B cell (primary cell): ENCODE results near the gene AMBRA1. TPM values are rescaled to one million over a fixed set of nuclear protein-coding genes. Genes with fewer than 3 reads are reported as not detected.

ENCODE experiments used
- ATAC-seq: fragments of 200-7000 bp; cut with Tn5 transposase; one replicate; pipeline ENCODE4 v1.10.0; 2021; ENCODE audit warnings: low read depth, mild to moderate bottlenecking, moderate number of reproducible peaks, moderate library complexity
- CTCF ChIA-PET: fragments of 350-600 bp; sonication (Branson Sonifier 250); formaldehyde crosslinking; loops from one replicate; lab custom pipeline; 2021; ENCODE audit warnings: antibody characterized with exemption, inconsistent platforms; lab: Charles Lee
- POLR2A ChIA-PET: fragments of 350-600 bp; sonication (Branson Sonifier 250); formaldehyde crosslinking; loops from one replicate; lab custom pipeline; 2021; ENCODE audit warnings: antibody characterized with exemption; lab: Charles Lee
- DNase-seq: peaks from one replicate; pipeline ENCODE4 v3.0.0; 2013
- H2AFZ ChIP-seq: 2 replicates; pipeline ENCODE4 v1.6.1; 2012; ENCODE audit warnings: mild to moderate bottlenecking, low read depth, low read length; ENCODE audit not compliant: insufficient read depth, poor library complexity, severe bottlenecking
- H3K27ac ChIP-seq, 2 donors: 1 replicate in 1 of 2; 2 replicates in 1 of 2; pipeline ENCODE4 v1.5.1; 2012 to 2013; ENCODE audit warnings: low read length in 2 of 2, mild to moderate bottlenecking in 2 of 2, moderate library complexity in 1 of 2
- H3K27me3 ChIP-seq, 4 experiments: fragments of 200-600 bp in 1 of 4; sonication (generic) in 1 of 4; replicated peaks in 1 of 4; 1 replicate in 2 of 4; 2 replicates in 2 of 4; pipeline versions ENCODE4 v1.6.1 to v1.7.0; 2013 to 2016; ENCODE audit warnings: low read length in 3 of 4, mild to moderate bottlenecking in 2 of 4, mixed read lengths in 1 of 4, moderate library complexity in 1 of 4; ENCODE audit not compliant: insufficient read depth in 4 of 4, control insufficient read depth in 3 of 4; ENCODE audit errors: control extremely low read depth in 1 of 4
- H3K36me3 ChIP-seq, 2 experiments: replicated peaks in 1 of 2; 1 replicate in 1 of 2; 2 replicates in 1 of 2; pipeline versions ENCODE4 v1.6.1 to v1.7.1; 2013; ENCODE audit warnings: low read length in 1 of 2; ENCODE audit not compliant: insufficient read depth in 2 of 2, control insufficient read depth in 1 of 2; ENCODE audit errors: control extremely low read depth in 1 of 2, extremely low read depth in 1 of 2
- H3K4me1 ChIP-seq, 2 donors: fragments of 200-600 bp in 1 of 2; sonication (generic) in 1 of 2; 1 replicate in 1 of 2; 2 replicates in 1 of 2; pipeline versions ENCODE4 v1.5.1 to v1.6.1; 2013 to 2017; ENCODE audit warnings: low read length in 2 of 2; ENCODE audit not compliant: control insufficient read depth in 2 of 2, insufficient read depth in 2 of 2
- H3K4me2 ChIP-seq: replicated peaks from 2 replicates; pipeline ENCODE3; 2012; ENCODE audit warnings: mild to moderate bottlenecking, low read depth, low read length; ENCODE audit not compliant: poor library complexity, severe bottlenecking
- H3K4me3 ChIP-seq, 5 experiments: fragments of 200-600 bp in 1 of 5; sonication (generic) in 1 of 5; 1 replicate in 3 of 5; 2 replicates in 2 of 5; pipeline versions ENCODE4 v1.5.1 to v1.7.0; 2011 to 2016; ENCODE audit warnings: low read length in 4 of 5, mild to moderate bottlenecking in 4 of 5, low read depth in 2 of 5, control low read depth in 1 of 5, moderate library complexity in 1 of 5; ENCODE audit not compliant: insufficient read depth in 1 of 5; ENCODE audit errors: control extremely low read depth in 1 of 5, extremely low read depth in 1 of 5
- H3K79me2 ChIP-seq: fragments of 200-600 bp; sonication (generic); one replicate; pipeline ENCODE4 v1.6.0; 2016; ENCODE audit warnings: low read length; ENCODE audit not compliant: control insufficient read depth, insufficient read depth
- H3K9ac ChIP-seq: fragments of 200-600 bp; sonication (generic); 2 replicates; pipeline ENCODE4 v1.6.1; 2017; ENCODE audit warnings: mild to moderate bottlenecking, low read length, moderate library complexity
- H3K9me3 ChIP-seq, 3 donors: one replicate each; pipeline versions ENCODE4 v1.6.1 to v1.7.1; 2013; ENCODE audit warnings: low read length in 2 of 3; ENCODE audit not compliant: control insufficient read depth in 2 of 3, insufficient read depth in 1 of 3; ENCODE audit errors: control extremely low read depth in 1 of 3
- H4K20me1 ChIP-seq: 2 replicates; pipeline ENCODE4 v1.6.0; 2012; ENCODE audit warnings: mild to moderate bottlenecking, low read length; ENCODE audit not compliant: insufficient read depth, control insufficient read depth, poor library complexity, severe bottlenecking
- H3K27ac Mint-ChIP-seq: one replicate; pipeline ENCODE4 v1.8.0; 2021; ENCODE audit warnings: mixed read lengths
- H3K27me3 Mint-ChIP-seq: one replicate; pipeline ENCODE4 v1.8.0; 2021; ENCODE audit warnings: mixed read lengths
- H3K4me1 Mint-ChIP-seq: one replicate; pipeline ENCODE4 v1.8.0; 2021; ENCODE audit warnings: mixed read lengths
- H3K4me3 Mint-ChIP-seq: one replicate; pipeline ENCODE4 v1.8.0; 2021; ENCODE audit warnings: mixed read lengths
- H3K9me3 Mint-ChIP-seq: one replicate; pipeline ENCODE4 v1.8.0; 2022; ENCODE audit warnings: mixed read lengths; ENCODE audit not compliant: insufficient read depth
- EZH2 ChIP-seq: IDR thresholded peaks from 2 replicates; pipeline ENCODE4 v1.6.1; 2012; ENCODE audit warnings: borderline replicate concordance, low read depth, mild to moderate bottlenecking, moderate library complexity, low read length; ENCODE audit not compliant: insufficient read depth, poor library complexity, severe bottlenecking
- WGBS: methylation state at CpG from one replicate; pipeline ENCODE4 v1.1.5; 2013; ENCODE audit warnings: missing lambda C conversion rate; ENCODE audit not compliant: insufficient coverage; 5-methylcytosine and 5-hydroxymethylcytosine counted together
- intact Hi-C: fragments of 100-400 bp; cut with micrococcal nuclease; formaldehyde crosslinking; loops from one replicate; pipeline ENCODE4 v1.10.0; 2022
- polyA plus RNA-seq: library from polyadenylated mRNA; depleted of rRNA; stranded (reverse); fragments of >200 nt; gene quantifications from 2 replicates; pipeline ENCODE4 v1.2.3, GENCODE V29; 2012
- total RNA-seq, 2 donors: library from RNA; stranded (reverse); fragments of 120-200 nt in 1 of 2; gene quantifications; 1 replicate in 1 of 2; 2 replicates in 1 of 2; pipeline versions ENCODE4 v1.2.3 to v1.2.4, GENCODE V29; 2013 to 2022
- TF ChIP-seq, protein P1 (sequence below): fragments of 200-600 bp; IDR thresholded peaks from one replicate; pipeline ENCODE4 v1.8.0; 2022; ENCODE audit warnings: antibody characterized with exemption, mild to moderate bottlenecking

The AMBRA1 gene
- total and polyA plus RNA-seq, 2 donors (not counting 1 experiment from before 2014, with no cell fraction given) = 13.8 to 36.1 TPM

DNA sequence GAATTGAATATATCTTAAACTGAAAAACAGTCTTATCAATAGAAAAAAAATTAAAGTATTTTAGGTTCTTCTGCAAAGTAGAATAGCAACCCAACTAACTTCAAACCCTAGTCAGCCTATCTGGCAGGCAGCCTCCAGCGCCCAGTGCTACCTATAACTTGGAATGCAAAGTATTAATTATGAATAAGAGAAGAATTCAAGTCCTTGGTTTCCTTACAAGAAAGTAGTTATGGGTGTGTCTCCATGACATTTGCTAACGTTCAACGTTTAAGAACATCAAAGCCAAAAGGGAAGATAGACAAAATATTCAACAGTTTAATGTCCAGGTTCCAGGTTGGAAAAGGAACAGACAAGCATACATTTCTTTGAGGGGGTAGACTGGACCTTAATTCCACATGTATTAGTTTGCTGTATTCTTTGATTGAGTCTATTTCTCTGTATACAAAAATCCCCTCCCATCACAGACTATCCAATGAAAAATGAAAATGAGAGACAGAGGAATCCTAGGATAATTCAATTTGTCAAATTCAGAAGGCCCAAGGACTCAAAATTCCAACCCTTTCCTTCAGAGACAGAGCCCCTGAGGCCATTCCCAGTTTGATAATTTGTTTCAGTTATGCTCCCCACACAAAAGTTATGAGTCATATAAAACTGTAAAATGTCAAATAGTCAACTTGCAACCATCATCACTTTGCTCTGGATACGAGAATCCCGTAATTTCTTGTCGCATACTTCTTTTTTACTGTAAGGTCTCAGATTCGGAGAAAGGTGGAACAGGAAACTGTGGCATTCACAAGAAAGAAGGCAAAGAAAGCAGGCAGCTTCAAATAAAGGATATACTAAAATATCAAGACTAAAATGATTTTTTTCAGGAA is 118.5 kb downstream of the AMBRA1 start:
- H3K27ac Mint-ChIP-seq = no peak overlapping the region
- intact Hi-C loops = no loop called here
- Histone ChIP-seq H3K27me3 (no peaks in the 10 kb centered on the region), H3K4me3 (no peak overlapping the region), H3K9me3 (no peaks in the 10 kb centered on the region), H3K36me3 (peaks cover 7% of the 10 kb centered on the region in 2 experiments), H3K79me2 (peaks cover 31% of the 10 kb centered on the region), H2AFZ (no peak overlapping the region), H3K4me1 (no peaks in the 10 kb centered on the region), H3K27ac (no peak overlapping the region), H3K4me2 (no peak overlapping the region), H3K9ac (no peak overlapping the region), H4K20me1 (peaks cover 17% of the 10 kb centered on the region)
- ChIA-PET POLR2A (no interaction called here), CTCF (no interaction called here)
- H3K4me1 Mint-ChIP-seq = peaks cover 6% of the 10 kb centered on the region
- H3K4me3 Mint-ChIP-seq = no peak overlapping the region
- no peak for ATAC-seq
- H3K27me3 Mint-ChIP-seq = no peaks in the 10 kb centered on the region
- WGBS = no CpG with 5 or more reads among the region's 7 CpGs
- no peaks in the 10 kb centered on the region for H3K9me3 Mint-ChIP-seq
- no peak for TF ChIP-seq EZH2
- TF ChIP-seq, protein P1, sequence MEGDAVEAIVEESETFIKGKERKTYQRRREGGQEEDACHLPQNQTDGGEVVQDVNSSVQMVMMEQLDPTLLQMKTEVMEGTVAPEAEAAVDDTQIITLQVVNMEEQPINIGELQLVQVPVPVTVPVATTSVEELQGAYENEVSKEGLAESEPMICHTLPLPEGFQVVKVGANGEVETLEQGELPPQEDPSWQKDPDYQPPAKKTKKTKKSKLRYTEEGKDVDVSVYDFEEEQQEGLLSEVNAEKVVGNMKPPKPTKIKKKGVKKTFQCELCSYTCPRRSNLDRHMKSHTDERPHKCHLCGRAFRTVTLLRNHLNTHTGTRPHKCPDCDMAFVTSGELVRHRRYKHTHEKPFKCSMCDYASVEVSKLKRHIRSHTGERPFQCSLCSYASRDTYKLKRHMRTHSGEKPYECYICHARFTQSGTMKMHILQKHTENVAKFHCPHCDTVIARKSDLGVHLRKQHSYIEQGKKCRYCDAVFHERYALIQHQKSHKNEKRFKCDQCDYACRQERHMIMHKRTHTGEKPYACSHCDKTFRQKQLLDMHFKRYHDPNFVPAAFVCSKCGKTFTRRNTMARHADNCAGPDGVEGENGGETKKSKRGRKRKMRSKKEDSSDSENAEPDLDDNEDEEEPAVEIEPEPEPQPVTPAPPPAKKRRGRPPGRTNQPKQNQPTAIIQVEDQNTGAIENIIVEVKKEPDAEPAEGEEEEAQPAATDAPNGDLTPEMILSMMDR = no peak
- no peak for DNase-seq

DNA sequence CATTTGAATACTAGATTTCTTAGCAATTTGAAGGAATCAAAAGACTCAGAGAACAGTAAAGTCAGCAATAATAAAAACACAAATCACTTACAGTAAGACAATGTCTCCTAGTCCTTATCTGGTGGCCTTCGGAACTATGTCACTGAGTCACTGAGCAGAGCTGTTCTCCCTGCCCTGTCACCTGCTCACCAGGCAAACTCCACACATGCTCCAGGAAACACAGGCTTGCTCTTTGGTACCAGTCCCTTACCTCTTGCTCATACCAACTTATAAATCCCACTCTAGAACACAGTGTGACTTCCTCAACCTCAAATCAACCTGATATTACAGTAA is 121.2 kb downstream of the AMBRA1 start:
- Histone ChIP-seq H3K36me3 (peaks cover 10% of the 10 kb centered on the region in 2 experiments), H3K79me2 (peaks cover 18% of the 10 kb centered on the region), H3K9me3 (no peaks in the 10 kb centered on the region), H4K20me1 (peaks cover 10% of the 10 kb centered on the region), H3K4me3 (no peak overlapping the region), H2AFZ (no peak overlapping the region), H3K4me1 (no peaks in the 10 kb centered on the region), H3K4me2 (no peak overlapping the region), H3K9ac (no peak overlapping the region), H3K27me3 (no peaks in the 10 kb centered on the region), H3K27ac (no peak overlapping the region)
- Mint-ChIP-seq H3K4me1 (peaks cover 4% of the 10 kb centered on the region), H3K4me3 (no peak overlapping the region), H3K27ac (no peak overlapping the region), H3K27me3 (no peaks in the 10 kb centered on the region), H3K9me3 (no peaks in the 10 kb centered on the region)
- DNase-seq (no peak), ATAC-seq (no peak)
- WGBS = 100% methylated on average over 1 of the region's 1 CpG
- POLR2A ChIA-PET = no interaction called here
- intact Hi-C loops = no loop called here
- CTCF ChIA-PET = no interaction called here
- TF ChIP-seq, protein P1 = no peak
- no peak for TF ChIP-seq EZH2
